ENCODE measurements around the gene CD163L1.
A peak's percentile ranks its signal among the peaks of the same experiment; 100 is the strongest.

Gene CD163L1

DNA sequence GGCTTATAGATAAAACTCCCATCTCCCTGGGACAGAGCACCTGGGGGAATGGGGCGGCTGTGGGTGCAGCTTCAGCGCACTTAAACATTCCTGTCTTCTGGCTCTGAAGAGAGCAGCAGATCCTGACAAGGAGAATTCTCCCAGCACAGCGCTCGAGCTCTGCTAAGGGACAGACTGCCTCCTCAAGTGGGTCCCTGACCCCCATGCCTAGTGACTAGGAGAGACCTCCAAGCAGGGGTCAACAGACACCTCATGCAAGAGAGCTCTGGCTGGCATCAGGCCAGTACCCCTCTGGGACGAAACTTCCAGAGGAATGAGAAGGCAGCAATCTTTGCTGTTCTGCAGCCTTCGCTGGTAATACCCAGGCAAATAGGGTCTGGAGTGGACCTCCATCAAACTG lies 28.1 kb upstream of the CD163L1 start:
- DNase-seq (ENCODE audit: extremely low read depth, insufficient read length): no peak
- Histone ChIP-seq H3K36me3 (ENCODE audit: control insufficient read depth, insufficient read depth, low read length) (no peaks in the 10 kb centered on the region), H3K4me3 (replicated peaks; ENCODE audit: low read depth, low read length) (no peak overlapping the region), H3K27me3 (replicated peaks; ENCODE audit: control insufficient read depth, insufficient read depth, low read length) (no peaks in the 10 kb centered on the region)
- TF ChIP-seq, protein P1, sequence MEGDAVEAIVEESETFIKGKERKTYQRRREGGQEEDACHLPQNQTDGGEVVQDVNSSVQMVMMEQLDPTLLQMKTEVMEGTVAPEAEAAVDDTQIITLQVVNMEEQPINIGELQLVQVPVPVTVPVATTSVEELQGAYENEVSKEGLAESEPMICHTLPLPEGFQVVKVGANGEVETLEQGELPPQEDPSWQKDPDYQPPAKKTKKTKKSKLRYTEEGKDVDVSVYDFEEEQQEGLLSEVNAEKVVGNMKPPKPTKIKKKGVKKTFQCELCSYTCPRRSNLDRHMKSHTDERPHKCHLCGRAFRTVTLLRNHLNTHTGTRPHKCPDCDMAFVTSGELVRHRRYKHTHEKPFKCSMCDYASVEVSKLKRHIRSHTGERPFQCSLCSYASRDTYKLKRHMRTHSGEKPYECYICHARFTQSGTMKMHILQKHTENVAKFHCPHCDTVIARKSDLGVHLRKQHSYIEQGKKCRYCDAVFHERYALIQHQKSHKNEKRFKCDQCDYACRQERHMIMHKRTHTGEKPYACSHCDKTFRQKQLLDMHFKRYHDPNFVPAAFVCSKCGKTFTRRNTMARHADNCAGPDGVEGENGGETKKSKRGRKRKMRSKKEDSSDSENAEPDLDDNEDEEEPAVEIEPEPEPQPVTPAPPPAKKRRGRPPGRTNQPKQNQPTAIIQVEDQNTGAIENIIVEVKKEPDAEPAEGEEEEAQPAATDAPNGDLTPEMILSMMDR (IDR thresholded peaks at IDR 0.05; ENCODE audit: insufficient read depth, low read length, poor library complexity, severe bottlenecking): no peak

- DNase-seq (ENCODE audit: extremely low read depth, insufficient read length): no peak
- TF ChIP-seq, protein P1 (IDR thresholded peaks at IDR 0.05; ENCODE audit: insufficient read depth, low read length, poor library complexity, severe bottlenecking): peak; percentile 78
These were observed 16.7 kb upstream of the CD163L1 start for GRCh38 chr12:7460375-7461259.

GRCh38 chr12:7459973-7460372 lies 16.0 kb upstream of the CD163L1 start:
- TF ChIP-seq, protein P1 (IDR thresholded peaks at IDR 0.05; ENCODE audit: insufficient read depth, low read length, poor library complexity, severe bottlenecking): no peak
- Histone ChIP-seq H3K27me3 (replicated peaks; ENCODE audit: control insufficient read depth, insufficient read depth, low read length) (no peaks in the 10 kb centered on the region), H3K4me3 (replicated peaks; ENCODE audit: low read depth, low read length) (no peak overlapping the region), H3K36me3 (ENCODE audit: control insufficient read depth, insufficient read depth, low read length) (no peaks in the 10 kb centered on the region)
- DNase-seq (ENCODE audit: extremely low read depth, insufficient read length): no peak

More at GRCh38 chr12:7460375-7461259, 16.7 kb upstream of the CD163L1 start:
- H3K36me3 ChIP-seq (ENCODE audit: control insufficient read depth, insufficient read depth, low read length): no peaks in the 10 kb centered on the region
- no peaks in the 10 kb centered on the region for H3K27me3 ChIP-seq (replicated peaks; ENCODE audit: control insufficient read depth, insufficient read depth, low read length)
- no peak overlapping the region for H3K4me3 ChIP-seq (replicated peaks; ENCODE audit: low read depth, low read length)

DNA sequence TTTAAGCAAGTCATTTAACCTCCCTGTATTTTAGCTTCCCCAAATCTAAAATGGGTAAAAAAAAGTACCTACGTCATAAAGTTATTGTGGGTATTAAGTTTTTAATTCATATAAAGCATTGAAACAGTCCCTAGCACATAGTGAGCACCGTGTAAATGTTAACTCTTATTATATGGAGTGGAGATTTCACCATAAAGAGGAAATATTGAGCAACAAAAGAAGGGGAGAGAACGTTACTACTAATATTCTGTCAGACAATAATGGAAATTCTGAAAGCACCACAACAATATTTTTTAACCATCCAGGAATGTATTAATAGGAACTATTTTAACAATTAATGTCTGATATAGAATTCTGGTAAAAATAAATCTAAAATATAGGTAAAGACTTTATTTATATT lies 7.8 kb upstream of the CD163L1 start:
- Histone ChIP-seq H3K27me3 (replicated peaks; ENCODE audit: control insufficient read depth, insufficient read depth, low read length) (no peaks in the 10 kb centered on the region), H3K36me3 (ENCODE audit: control insufficient read depth, insufficient read depth, low read length) (no peaks in the 10 kb centered on the region), H3K4me3 (replicated peaks; ENCODE audit: low read depth, low read length) (no peak overlapping the region)
- TF ChIP-seq, protein P1 (IDR thresholded peaks at IDR 0.05; ENCODE audit: insufficient read depth, low read length, poor library complexity, severe bottlenecking): no peak
- DNase-seq (ENCODE audit: extremely low read depth, insufficient read length): no peak

- Histone ChIP-seq H3K36me3 (ENCODE audit: control insufficient read depth, insufficient read depth, low read length) (no peaks in the 10 kb centered on the region), H3K27me3 (replicated peaks; ENCODE audit: control insufficient read depth, insufficient read depth, low read length) (no peaks in the 10 kb centered on the region), H3K4me3 (replicated peaks; ENCODE audit: low read depth, low read length) (no peak overlapping the region)
- TF ChIP-seq, protein P1 (IDR thresholded peaks at IDR 0.05; ENCODE audit: insufficient read depth, low read length, poor library complexity, severe bottlenecking): no peak
- DNase-seq (ENCODE audit: extremely low read depth, insufficient read length): no peak
These were observed 6.7 kb upstream of the CD163L1 start for GRCh38 chr12:7450667-7451066.

Data from GM06990 (cell line).